Gastrocnemius medialis (tissue), 4 donors: ENCODE measurements around the gene RABAC1.

Experiments
- CTCF ChIP-seq, 5 experiments: fragments of 450-650 bp in 3 of 5; fragments of 200-600 bp in 2 of 5; sonication (generic) in 2 of 5; IDR thresholded peaks in 4 of 5; conservative IDR thresholded peaks in 1 of 5; 1 replicate in 4 of 5; 2 replicates in 1 of 5; pipeline ENCODE4 v1.5.1; 2016 to 2019; ENCODE audit warnings: antibody characterized with exemption in 5 of 5, mild to moderate bottlenecking in 3 of 5, moderate library complexity in 3 of 5
- POLR2A ChIP-seq, 2 donors: fragments of 450-650 bp; IDR thresholded peaks; one replicate each; pipeline ENCODE4 v1.6.1; 2017; ENCODE audit warnings: antibody characterized with exemption in 2 of 2, mild to moderate bottlenecking in 2 of 2, moderate library complexity in 2 of 2

- no peak for TF ChIP-seq POLR2A (IDR thresholded peaks at IDR 0.05)
- TF ChIP-seq CTCF (IDR thresholded peaks at IDR 0.05 in 4 of 5, conservative IDR thresholded peaks at IDR 0.05 in 1 of 5) = no peak
These were observed 31.9 kb upstream of the RABAC1 start for GRCh38 chr19:41991025-41991424.
